A172 (cell line): ENCODE results near the gene ST8SIA6. TPM values are rescaled to one million over a fixed set of nuclear protein-coding genes. Genes with fewer than 3 reads are reported as not detected.
"Not testable (repeated sequence)": the region's sequence is repeated elsewhere in the genome, so short reads cannot be mapped to it uniquely, and the experiment has no call there.

ENCODE experiments used
- DNase-seq: peaks from one replicate; pipeline ENCODE4 v3.0.0-alpha.2; 2015; ENCODE audit warnings: low spot score
- total RNA-seq: library from RNA; depleted of rRNA; stranded (reverse); fragments of >200 nt; shearing (Covaris generic); gene quantifications from 2 replicates; pipeline ENCODE4 v1.2.3, GENCODE V29; 2014

Gene ST8SIA6
- total RNA-seq, 1 experiment from 2014 or later, result 1.00 TPM

DNA sequence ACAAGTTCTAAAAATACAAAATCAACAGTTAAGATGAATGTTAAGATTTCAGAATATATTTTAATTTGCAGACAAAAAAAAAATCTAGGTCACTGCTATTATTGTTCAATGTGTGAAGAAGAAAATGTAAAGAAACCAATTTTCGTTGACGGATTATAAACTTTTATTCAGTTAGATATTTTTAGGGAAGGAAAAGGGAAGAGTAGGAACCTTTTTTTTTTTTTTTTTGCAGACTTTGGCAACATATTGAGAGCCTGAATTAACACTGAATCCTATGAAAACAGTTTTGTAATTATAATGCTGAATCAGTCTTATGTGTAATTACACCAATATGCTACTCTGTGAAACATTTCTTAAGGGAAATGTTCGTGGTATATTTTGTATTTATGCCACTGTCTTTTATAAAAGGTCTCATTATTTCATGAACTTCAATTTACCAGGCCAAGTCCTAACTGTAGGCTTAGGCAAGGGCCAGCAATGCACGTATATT is 106.3 kb downstream of the ST8SIA6 start:
- no peak for DNase-seq

DNA sequence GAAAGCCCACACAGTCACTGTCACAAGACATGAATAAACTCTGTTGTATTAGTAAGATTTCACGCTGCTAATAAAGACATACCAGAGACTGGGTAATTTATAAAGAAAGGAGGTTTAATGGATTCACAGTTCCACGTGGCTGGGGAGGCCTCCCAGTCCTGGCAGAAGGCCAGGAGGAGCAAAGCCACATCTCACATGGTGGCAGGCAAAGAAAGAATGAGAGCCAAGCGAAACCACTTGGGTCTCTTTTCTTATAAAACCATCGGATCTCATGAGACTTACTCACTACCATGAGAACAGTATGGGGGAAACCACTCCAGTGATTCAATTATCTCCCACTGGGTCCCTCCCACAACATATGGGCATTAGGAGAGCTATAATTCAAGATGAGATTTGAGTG is 110.2 kb downstream of the ST8SIA6 start:
- peak; percentile 15 for DNase-seq

DNA sequence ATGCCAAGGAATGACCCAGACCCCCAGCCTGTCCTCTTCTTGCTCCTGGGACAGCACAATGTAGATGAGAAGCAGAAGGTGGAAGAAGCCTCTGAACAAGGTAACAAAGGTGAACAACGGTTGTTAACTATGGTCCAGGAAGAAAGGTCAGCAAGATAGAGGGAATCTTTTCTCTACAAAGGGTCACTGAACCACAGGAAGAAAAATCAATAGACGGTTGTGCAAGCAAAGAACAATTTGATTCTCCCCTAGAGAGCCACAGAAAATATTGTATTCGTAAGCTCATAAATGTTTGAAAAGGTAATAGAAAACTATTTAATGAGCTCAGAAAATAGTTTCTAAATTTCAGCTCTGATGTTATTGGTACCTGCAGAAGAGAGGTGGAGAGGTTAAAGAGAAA is 111.3 kb downstream of the ST8SIA6 start:
- no peak for DNase-seq

DNA sequence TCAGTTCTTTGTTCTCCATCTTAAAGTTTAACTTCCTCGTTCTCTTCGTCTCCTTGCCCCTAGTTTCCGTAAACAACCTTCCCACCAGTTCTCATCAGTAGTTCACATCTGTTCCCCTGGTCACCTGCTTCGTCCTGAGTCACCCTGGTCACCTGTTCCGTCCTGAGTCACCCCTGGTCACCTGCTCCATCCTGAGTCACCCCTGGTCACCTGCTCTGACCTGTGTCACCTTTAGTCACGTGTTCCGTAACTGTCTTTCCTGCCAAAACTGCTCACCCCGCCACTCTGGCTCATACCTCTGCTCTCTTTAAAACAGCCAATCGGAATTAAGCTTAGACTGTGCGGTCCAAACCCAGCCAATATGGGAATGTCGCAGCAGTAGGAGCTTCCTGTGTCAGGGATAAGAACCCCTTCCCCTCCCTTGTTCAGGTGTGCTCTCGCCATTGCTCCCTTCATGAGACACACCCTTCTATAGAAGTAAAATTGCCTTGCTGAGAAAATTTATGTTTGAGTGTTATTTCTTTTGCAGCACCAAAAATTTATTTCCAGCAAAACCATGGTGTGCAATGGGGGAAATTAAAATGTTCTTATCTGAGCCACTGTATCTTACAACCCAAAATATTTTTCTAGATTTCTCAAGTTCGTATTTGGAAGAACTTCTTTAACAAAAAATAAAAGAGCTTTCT is 114.1 kb downstream of the ST8SIA6 start:
- DNase-seq, result no peak

DNA sequence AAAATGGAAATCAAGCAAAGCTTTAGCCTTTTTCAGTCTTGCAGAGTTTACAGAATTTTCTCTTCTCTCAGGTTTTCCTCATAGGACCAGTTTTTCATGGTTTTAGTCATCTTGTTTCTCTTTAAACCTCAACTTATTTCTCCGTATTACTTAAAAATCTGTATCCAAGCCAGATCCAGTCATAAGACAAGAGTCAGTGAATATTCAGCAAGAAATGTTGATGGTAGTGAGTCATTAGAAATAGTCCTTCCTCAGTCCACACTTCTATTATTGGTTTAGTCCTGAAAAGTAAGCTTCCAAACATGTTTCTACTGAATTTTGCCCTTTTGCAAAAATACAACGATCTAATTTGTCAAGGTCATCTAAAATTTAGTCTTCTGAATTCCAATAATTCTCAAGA is 119.3 kb downstream of the ST8SIA6 start:
- DNase-seq, result peak; percentile 74

DNA sequence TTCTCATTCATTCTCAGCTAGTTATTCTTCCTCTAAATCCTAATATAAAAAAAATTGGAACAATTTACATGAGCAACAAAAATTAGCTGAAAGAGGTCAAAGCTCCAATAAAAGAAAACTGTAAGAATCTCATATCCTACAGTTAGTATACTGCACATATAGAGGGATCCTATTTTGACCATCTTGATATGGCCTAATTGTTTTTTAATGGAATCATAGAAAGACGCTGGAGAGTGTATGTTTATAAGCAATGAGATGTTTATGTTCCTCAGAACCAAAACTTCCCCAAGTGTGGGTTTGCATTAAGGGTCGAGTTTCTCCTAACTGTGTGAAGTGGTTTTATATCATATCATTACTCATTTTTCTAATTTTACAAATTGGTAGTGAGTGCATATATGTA is 123.9 kb downstream of the ST8SIA6 start:
- no peak for DNase-seq

DNA sequence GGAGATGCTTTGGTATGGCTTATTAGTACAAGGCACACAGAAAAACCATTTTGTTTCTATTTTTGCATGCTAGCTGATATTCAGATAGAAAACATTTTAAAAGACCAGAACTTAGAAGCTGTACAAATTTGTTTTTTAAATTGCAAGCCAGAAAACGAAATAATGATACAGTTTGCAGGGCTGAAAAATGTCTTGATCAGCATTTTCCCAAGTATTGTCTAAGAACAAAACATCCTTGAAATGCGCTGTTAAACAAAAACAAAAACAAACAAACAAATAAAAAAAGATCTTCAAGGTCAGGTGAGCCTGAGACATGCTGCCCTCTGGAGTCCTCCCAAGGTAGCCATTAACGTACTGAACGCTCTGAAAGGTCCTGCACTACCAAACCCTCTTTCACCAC is 128.0 kb downstream of the ST8SIA6 start:
- no peak for DNase-seq

DNA sequence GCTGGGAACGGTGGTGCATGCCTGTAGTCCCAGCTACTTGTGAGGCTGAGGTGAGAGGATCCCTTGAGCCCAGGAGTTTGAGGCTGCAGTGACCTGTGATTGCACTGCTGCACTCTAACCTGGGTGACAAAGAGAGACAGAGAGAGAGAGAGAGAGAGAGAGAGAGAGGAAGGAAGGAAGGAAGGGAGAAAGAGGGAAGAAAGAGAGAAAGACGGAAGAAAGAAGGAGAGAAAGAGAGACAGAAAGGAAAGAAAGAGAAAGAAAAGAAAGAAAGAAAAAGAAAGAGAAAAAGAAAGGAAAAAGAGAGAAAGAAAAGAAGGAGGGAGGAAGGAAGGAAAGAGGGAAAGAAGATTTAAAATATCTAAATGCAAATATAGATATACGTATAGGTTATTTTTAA is 132.4 kb downstream of the ST8SIA6 start:
- not testable (repeated sequence) for DNase-seq

DNA sequence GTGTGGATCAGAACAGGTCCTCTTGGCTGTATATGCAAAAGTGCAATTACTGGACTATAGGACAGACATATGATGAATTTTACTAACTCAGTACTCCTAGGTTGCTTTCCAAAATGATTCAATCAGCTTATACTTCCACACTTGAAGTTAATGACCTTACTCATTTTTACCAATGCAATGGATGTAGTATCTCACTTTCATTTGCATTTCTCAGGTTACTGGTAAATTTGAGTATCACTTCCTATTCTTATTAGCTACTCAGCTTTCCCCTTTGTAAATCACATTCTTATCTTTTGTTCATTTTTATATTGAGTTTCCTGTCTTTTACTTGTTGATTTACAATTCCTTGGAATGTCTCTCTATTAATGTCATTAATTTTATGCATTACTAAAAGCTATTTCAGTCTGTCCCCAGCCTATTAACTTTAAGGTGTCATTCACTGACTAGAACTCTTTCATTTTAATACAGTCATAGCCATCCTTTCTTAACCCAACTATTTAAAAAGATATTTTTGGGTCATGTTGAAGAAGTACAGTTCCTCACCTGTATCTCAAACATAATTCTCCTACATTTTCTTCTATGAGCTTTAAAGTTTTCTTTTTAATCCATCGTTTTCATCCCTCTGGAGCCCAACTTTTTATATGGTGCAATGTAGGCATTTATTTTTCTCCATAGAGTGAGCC is 137.8 kb downstream of the ST8SIA6 start:
- DNase-seq, result no peak

DNA sequence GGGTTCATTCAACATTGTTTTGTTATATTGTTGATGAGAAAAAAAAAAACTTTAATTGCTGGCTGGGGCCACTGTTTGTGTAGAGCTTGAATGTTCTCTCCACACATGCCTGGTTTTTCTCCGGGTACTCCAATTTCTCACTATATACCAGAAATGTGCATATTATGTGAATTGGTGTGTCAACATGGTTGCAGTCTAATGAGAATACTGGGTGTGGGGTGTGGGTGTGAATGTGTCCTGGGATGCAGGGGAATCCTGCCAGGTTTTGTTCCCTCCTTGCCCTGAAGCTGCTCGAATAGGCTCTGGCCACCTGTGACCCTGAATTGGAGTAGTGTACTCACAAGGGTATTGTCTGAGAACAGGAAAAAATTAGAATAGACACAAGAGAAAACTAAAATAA is 145.0 kb downstream of the ST8SIA6 start:
- no peak for DNase-seq

DNA sequence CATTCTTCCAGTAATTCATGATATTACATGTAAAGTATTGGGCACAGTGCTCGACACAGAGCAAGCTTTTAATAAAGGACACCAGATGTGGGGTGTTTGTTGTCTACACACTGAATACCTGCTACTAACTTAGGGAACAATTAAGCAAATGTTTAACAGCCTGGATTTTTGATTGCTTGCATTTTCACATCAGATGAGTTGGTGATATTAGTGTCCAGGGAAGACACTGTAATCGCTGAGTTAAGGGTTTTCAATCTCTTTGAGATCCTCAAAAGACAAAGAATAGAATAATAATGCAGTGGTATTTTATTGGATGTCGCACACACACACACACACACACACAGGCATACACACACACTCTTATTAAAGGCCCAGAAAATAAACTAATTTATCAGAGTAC is 147.3 kb downstream of the ST8SIA6 start:
- DNase-seq, result no peak

DNA sequence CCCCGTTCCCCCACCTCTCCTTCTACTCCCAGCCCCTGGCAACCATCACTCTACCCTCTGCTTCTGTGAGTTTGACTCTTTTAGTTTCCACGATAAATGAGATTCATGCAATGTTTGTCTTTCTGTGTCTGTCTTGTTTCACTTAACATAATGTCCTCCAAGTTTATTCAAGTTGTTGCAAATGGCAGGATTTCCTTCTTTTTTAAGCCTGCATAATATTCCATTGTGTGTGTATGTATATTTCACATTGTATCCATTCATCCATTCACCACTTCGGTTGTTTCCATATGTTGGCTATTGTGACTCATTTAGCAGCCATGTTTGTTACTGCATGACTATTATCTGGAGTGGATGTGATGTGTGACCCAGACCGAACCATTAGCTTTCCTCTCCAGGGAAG is 162.0 kb downstream of the ST8SIA6 start:
- DNase-seq, result no peak

DNA sequence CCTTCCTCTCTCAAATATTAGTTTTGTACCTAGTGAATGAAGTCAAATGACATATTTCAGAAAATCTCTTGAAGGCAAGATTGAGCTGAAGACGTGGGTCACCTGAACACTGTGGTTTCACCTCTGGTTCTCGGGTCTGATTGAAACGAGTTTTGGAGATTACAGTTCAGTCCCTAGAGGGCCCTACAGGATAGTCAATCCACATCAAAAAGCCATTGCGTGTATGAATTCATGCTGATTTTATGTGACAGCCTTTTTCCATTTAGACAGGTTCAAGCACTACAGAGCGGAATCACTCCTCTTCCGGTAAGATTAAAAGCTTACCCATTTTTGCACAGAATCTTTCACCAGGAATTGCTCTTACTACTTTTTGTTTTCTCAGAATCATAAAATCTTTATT is 164.2 kb downstream of the ST8SIA6 start:
- DNase-seq, result peak; percentile 29

DNA sequence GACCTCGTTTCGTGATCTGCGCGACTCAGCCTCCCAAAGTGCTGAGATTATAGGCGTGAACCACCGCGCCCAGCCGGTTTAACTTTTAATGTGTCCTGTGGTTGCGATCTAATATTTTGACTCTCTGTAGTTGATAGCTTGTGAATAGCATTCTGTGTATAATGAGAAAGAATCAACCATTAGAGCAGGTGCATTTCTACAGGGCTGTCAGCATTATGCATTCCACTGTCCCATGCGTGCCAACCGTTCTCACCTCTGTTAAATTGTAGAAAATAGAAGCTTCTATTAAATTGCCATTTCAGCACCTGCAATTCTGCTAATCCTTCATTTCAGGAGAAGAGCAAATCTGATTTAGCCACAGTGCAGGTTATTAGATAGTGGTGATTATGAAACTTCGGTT is 164.6 kb downstream of the ST8SIA6 start:
- no peak for DNase-seq

DNA sequence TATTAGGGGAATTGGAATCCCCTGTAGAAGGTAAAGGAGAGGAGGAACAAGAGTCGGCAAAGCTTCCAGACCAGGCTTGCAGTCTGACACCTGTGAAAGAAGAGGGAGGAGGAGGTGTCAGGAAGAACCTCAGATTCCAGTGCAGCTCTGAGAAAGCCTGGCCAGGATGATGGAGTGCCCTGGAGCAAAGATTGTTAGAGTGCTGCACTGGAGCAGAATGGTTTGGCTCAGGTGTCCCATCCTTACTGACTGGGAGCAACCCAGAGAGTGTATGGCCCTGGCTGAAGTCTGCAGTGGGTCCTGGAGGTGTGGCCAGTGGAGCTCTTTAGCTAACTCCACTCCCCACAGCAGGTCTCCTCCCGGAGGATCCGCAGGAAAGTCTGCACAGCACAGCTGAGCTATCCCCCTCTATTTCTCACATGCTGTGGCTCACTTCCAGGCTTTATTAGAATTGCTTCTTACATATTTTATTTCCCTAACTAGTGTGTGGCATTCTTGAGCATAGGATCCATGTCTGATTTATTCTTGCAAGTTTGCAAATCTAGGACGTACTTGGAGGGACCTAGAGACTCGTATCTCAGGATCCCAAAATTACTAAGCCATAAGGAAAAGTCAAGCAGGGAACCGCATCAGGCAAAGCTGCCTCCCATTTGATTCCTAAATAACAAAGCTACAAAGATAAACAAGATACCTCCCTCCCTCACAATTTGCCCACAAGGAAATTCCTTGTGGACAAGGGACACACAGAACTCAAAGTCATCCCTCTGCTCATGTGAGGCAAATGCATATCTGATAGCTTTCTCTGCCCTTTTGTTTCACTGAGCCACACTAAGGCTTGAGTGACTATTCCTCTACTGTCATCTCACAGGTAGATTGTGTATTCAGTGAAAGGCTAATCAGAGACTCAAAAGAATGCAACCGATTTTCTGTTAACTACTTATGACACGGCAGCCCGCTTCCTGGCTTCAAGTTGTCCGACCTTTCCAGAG is 167.5 kb downstream of the ST8SIA6 start:
- no peak for DNase-seq

DNA sequence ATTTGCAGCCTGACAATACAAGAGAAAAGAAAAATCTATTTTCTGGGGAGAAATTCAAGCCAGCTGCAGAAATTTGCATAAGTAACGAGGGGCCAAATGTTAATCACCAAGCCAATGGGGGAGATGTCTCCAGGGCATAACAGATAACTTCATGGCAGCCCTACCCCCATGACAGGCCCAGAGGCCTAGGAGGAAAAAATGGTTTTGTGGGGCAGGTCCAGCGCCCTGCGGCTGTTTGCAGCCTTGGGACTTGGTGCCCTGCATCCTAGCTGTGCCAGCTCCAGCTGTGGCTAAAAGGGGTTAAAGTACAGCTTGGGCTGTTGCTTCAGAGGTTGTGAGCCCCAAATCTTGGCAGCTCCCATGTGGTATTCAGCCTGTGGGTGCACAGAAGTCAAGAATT is 172.1 kb downstream of the ST8SIA6 start:
- no peak for DNase-seq

DNA sequence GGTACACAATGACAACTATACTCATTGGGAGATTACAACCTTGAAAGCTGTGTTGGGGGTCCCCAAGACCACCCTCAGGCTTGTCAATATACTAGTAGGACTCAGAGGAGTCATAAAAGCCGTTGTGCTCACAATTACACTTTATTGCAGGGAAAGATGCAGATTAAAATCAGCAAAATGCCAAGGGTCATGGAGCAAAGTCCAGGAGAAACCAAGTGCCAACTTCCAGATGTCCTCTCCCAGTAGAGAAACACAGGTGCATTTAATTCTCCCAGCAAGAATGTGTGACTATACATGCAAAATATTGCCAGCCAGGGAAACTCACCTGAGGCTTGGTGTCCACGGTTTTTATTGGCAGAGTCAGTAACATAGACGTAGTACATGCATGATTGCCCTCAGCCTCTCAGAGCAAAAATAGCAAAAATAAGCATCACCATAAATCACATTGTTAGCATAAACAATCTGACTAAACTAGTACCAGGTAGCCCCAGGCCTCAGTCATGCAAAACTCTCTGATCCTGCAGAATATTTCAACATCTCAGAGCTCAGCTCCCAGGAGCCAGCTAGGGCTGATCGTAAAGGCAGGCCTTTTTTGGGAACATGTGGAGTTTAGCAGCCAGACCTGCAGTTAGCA is 175.7 kb downstream of the ST8SIA6 start:
- no peak for DNase-seq

DNA sequence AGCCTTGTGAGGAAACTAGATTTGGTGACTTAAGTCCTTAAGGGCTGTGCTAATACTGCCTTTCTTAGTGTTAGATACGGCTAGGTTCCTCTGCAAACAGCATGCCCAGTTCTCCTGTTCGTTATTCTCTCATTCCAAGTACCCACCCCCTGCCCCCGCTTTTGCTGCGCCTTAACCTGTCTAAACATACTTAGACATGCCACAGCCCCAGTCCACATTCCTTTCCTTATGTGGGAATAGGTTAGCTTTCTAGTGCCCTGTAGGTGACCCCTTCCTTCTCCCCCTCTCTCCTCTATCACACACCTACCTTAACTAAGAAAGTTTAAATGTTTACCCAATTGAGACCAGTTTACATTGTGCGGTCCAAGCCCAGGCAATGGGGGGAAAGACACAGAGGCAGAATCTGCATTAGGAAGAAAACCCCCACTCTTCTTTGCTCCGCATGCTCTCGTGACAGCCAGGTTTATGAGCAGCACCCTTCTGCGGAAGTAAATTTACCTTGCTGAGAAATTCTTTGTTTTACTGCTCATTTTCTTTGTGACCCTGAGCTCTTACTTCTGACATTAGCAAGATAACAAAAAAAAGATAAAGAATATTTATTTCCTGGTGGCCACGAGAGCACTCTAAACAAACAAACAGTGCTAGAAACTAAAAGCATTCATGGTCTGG is 177.5 kb downstream of the ST8SIA6 start:
- DNase-seq, result no peak

DNA sequence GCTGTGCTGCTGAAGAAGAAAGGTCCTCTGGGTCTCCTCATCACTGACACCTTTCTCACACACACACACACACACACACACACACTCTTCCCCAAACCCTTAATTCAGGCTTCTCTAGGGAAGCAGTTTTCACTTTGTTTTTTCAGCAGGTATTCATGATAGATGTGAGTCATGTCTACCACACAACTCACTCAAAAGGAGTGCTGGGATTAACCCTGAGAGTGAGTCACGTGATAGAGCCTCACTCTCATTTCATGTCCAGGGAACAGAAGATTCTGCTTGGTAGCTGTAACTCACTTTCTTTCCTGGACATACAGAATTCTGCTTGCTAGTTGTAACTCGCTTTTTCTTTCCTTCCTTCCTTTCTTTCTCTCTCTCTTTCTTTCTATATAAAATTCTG is 181.0 kb downstream of the ST8SIA6 start:
- peak; percentile 63 for DNase-seq

DNA sequence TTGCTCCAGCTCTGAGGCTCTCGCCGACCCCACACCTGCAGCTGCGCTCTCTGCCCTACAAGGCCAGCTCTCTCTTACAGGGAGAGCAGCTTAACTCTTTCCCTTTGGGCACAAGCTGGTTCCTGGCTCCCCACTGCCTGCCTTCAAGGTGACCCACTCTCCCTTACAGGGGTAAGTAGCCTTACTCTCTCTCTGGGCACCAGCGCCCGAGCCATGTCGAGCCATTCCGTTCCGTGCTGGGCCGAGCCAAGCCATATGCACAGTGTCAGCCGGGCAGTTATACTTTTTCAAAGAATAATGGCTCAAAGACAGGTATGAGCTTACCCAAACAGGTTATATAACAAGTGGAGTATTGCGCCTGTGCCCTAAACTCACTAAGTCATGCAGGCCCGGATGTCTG is 181.7 kb downstream of the ST8SIA6 start:
- DNase-seq, result no peak
